ENCODE data around the gene DUSP18.

GRCh38 chr22:30636226-30637077 lies 31.2 kb downstream of the DUSP18 start:
- TF ChIP-seq CTCF (IDR thresholded peaks at IDR 0.05) (no peak), CHD2 (IDR thresholded peaks at IDR 0.05; ENCODE audit: low read length, partially characterized antibody) (no peak), NFIC (IDR thresholded peaks at IDR 0.05; ENCODE audit: borderline replicate concordance) (no peak), RCOR1 (IDR thresholded peaks at IDR 0.05; ENCODE audit: low read length) (no peak), JUND (IDR thresholded peaks at IDR 0.05) (no peak), RAD21 (IDR thresholded peaks at IDR 0.05; ENCODE audit: low read length) (no peak), GABPA (IDR thresholded peaks at IDR 0.05; ENCODE audit: low read depth) (no peak)
